MCF 10A (cell line): ENCODE data around the gene DUSP23. TPM values are rescaled to one million over a fixed set of nuclear protein-coding genes. Genes with fewer than 3 reads are reported as not detected.
A peak's percentile ranks its signal among the peaks of the same experiment; 100 is the strongest.

Source experiments
- BruUV-seq: library from RNA; stranded (reverse); fragments of 400-500 nt; replicated peaks from 2 replicates; lab custom pipeline; 2021; lab: Mats Ljungman, UMichigan
- CTCF ChIA-PET: fragments of 300-600 bp; sonication (Branson Sonifier 250); formaldehyde crosslinking; extraction: SDS; loops from one replicate; lab custom pipeline; 2021; ENCODE audit warnings: antibody characterized with exemption, inconsistent platforms; lab: Yijun Ruan, JAX
- POLR2A ChIA-PET: fragments of 300-600, 350-650 bp; sonication (Branson Sonifier 250); formaldehyde crosslinking; extraction: SDS; loops from one replicate; lab custom pipeline; 2020; ENCODE audit warnings: antibody characterized with exemption, inconsistent platforms; lab: Yijun Ruan, JAX
- DNase-seq: peaks from one replicate; pipeline ENCODE4 v3.0.0-alpha.2; 2018; ENCODE audit not compliant: unreplicated experiment
- H3K27ac Mint-ChIP-seq: one replicate; pipeline ENCODE4 v1.8.0; 2022; ENCODE audit warnings: mild to moderate bottlenecking, low read depth, mixed read lengths; ENCODE audit not compliant: unreplicated experiment
- H3K27me3 Mint-ChIP-seq: one replicate; pipeline ENCODE4 v1.8.0; 2022; ENCODE audit warnings: mixed read lengths; ENCODE audit not compliant: insufficient read depth, unreplicated experiment
- H3K36me3 Mint-ChIP-seq: one replicate; pipeline ENCODE4 v1.8.0; 2022; ENCODE audit warnings: mild to moderate bottlenecking, moderate library complexity, mixed read lengths; ENCODE audit not compliant: insufficient read depth, unreplicated experiment
- H3K4me1 Mint-ChIP-seq: one replicate; pipeline ENCODE4 v1.8.0; 2022; ENCODE audit warnings: mixed read lengths; ENCODE audit not compliant: insufficient read depth, unreplicated experiment
- H3K4me3 Mint-ChIP-seq: one replicate; pipeline ENCODE4 v1.8.0; 2022; ENCODE audit warnings: mild to moderate bottlenecking, moderate library complexity, mixed read lengths; ENCODE audit not compliant: unreplicated experiment
- H3K9me3 Mint-ChIP-seq: one replicate; pipeline ENCODE4 v1.8.0; 2022; ENCODE audit warnings: mixed read lengths; ENCODE audit not compliant: unreplicated experiment
- intact Hi-C: fragments of 100-400 bp; cut with micrococcal nuclease; formaldehyde crosslinking; loops from 2 replicates; pipeline ENCODE4 v1.14.1; 2022
- total RNA-seq: library from RNA; stranded (reverse); gene quantifications from 2 replicates; pipeline ENCODE4 v1.2.3, GENCODE V29; 2022
- TF ChIP-seq, protein P1 (sequence below): fragments of 200-600 bp; IDR thresholded peaks from one replicate; pipeline ENCODE4 v1.8.0; 2022; ENCODE audit warnings: antibody characterized with exemption, mild to moderate bottlenecking; ENCODE audit not compliant: unreplicated experiment

The DUSP23 gene
- total RNA-seq, 1 experiment from 2014 or later = 178 TPM

- POLR2A ChIA-PET = interaction anchor here (0.6 to 1.9 kb wide), 12 partner anchors 11 to 616 kb away, joined by 3 to 8 read pairs (median 4); partner anchors contain the start of genes PIGM and TAGLN2
Measured at GRCh38 chr1:159779403-159779851, 1.3 kb upstream of the DUSP23 start.

DNA sequence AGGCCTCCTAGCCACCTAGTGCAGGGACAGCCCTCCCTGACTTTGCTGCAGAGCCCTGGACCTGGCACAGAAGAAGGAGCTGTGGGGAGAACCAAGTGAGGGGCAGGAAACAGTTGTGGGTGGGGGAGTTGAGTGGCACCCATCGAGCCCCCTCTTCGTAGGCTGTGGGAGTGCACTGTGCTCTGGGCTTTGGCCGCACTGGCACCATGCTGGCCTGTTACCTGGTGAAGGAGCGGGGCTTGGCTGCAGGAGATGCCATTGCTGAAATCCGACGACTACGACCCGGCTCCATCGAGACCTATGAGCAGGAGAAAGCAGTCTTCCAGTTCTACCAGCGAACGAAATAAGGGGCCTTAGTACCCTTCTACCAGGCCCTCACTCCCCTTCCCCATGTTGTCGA is 1.2 kb downstream of the DUSP23 start:
- Mint-ChIP-seq H3K36me3 (peaks cover 32% of the 10 kb centered on the region), H3K27me3 (no peaks in the 10 kb centered on the region), H3K9me3 (no peaks in the 10 kb centered on the region), H3K4me3 (peak overlapping the region; percentile 87), H3K4me1 (peaks cover 67% of the 10 kb centered on the region), H3K27ac (no peak overlapping the region)
- ChIA-PET CTCF (interaction anchor here (0.9 to 10.7 kb wide), 18 partner anchors 8 to 640 kb away, joined by 3 to 253 read pairs (median 6); partner anchors contain the start of gene FCRL6), POLR2A (interaction anchor here (0.7 to 1.9 kb wide), 15 partner anchors 17 to 769 kb away, joined by 3 to 19 read pairs (median 6); partner anchors contain the start of gene PIGM)
- intact Hi-C loops = loop anchor here (2.0 to 5.0 kb wide), 2 partner anchors 70 to 101 kb away; no protein-coding TSS in a partner anchor
- BruUV-seq = no TSS peak
- TF ChIP-seq, protein P1, sequence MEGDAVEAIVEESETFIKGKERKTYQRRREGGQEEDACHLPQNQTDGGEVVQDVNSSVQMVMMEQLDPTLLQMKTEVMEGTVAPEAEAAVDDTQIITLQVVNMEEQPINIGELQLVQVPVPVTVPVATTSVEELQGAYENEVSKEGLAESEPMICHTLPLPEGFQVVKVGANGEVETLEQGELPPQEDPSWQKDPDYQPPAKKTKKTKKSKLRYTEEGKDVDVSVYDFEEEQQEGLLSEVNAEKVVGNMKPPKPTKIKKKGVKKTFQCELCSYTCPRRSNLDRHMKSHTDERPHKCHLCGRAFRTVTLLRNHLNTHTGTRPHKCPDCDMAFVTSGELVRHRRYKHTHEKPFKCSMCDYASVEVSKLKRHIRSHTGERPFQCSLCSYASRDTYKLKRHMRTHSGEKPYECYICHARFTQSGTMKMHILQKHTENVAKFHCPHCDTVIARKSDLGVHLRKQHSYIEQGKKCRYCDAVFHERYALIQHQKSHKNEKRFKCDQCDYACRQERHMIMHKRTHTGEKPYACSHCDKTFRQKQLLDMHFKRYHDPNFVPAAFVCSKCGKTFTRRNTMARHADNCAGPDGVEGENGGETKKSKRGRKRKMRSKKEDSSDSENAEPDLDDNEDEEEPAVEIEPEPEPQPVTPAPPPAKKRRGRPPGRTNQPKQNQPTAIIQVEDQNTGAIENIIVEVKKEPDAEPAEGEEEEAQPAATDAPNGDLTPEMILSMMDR = no peak
- DNase-seq = no peak

More at GRCh38 chr1:159779403-159779851, 1.3 kb upstream of the DUSP23 start:
- intact Hi-C loops = loop anchor here (1.0 to 10.0 kb wide), 3 partner anchors 375 to 565 kb away; no protein-coding TSS in a partner anchor
- TF ChIP-seq, protein P1 = no peak
- Mint-ChIP-seq H3K9me3 (no peaks in the 10 kb centered on the region), H3K27ac (peak overlapping the region; percentile 71), H3K36me3 (peaks cover 29% of the 10 kb centered on the region), H3K27me3 (no peaks in the 10 kb centered on the region), H3K4me1 (peaks cover 71% of the 10 kb centered on the region), H3K4me3 (peak overlapping the region; percentile 87)
- CTCF ChIA-PET = interaction anchor here (0.7 to 8.1 kb wide), 9 partner anchors 11 to 647 kb away, joined by 3 to 255 read pairs (median 39); no protein-coding TSS in a partner anchor
- DNase-seq = peak; percentile 100
- BruUV-seq = no TSS peak

DNA sequence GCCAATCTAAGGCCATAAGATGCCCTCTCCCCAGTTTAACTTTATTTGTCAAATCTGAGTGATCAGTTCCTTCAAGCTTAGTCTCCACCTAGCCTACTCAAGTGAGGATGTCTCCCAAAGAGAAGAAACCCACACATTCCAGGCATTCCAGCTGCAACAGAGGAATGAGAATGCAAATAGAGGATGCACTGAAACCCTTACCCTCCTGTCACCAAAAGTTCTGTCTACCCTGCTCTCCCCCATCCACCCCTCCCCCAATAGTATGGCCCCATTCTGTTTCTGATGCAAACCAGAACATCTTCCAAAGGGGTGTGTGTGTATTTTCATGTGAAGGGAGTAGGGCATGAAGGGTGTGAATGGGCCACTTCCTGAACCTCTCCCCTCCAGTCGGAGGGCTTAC is 3.0 kb downstream of the DUSP23 start:
- no peak for DNase-seq
- peaks cover 32% of the 10 kb centered on the region for H3K36me3 Mint-ChIP-seq
- BruUV-seq = no TSS peak
- CTCF ChIA-PET = interaction anchor here (1.4 to 10.7 kb wide), 5 partner anchors 15 to 622 kb away, joined by 4 to 253 read pairs (median 48); no protein-coding TSS in a partner anchor
- H3K4me3 Mint-ChIP-seq = peak overlapping the region; percentile 87
- no peaks in the 10 kb centered on the region for H3K9me3 Mint-ChIP-seq
- intact Hi-C loops = loop anchor here (5.0 kb wide), 1 partner anchor 69 kb away; no protein-coding TSS in a partner anchor
- no peak overlapping the region for H3K27ac Mint-ChIP-seq
- TF ChIP-seq, protein P1 = no peak
- POLR2A ChIA-PET = interaction anchor here (0.6 kb wide), 2 partner anchors 73 to 269 kb away, joined by 3 to 5 read pairs; no protein-coding TSS in a partner anchor
- H3K27me3 Mint-ChIP-seq = no peaks in the 10 kb centered on the region
- H3K4me1 Mint-ChIP-seq = peaks cover 63% of the 10 kb centered on the region

- Mint-ChIP-seq H3K4me3 (no peak overlapping the region), H3K36me3 (peaks cover 34% of the 10 kb centered on the region), H3K4me1 (peaks cover 57% of the 10 kb centered on the region), H3K9me3 (no peaks in the 10 kb centered on the region), H3K27me3 (no peaks in the 10 kb centered on the region), H3K27ac (no peak overlapping the region)
- no TSS peak for BruUV-seq
- ChIA-PET CTCF (interaction anchor here (0.6 to 10.7 kb wide), 7 partner anchors 9 to 626 kb away, joined by 3 to 253 read pairs (median 7); no protein-coding TSS in a partner anchor), POLR2A (interaction anchor here (0.7 to 1.7 kb wide), 7 partner anchors 11 to 625 kb away, joined by 3 to 7 read pairs (median 4); no protein-coding TSS in a partner anchor)
- intact Hi-C loops = no loop called here
- DNase-seq = no peak
- TF ChIP-seq, protein P1 = no peak
Measured at GRCh38 chr1:159786465-159786864, 5.7 kb downstream of the DUSP23 start.
